RWPE1 (cell line): ENCODE results near the gene ASIP.
A peak's percentile ranks its signal among the peaks of the same experiment; 100 is the strongest.
"Not testable (repeated sequence)": the region's sequence is repeated elsewhere in the genome, so short reads cannot be mapped to it uniquely, and the experiment has no call there.

Experiments used
- CTCF ChIA-PET: fragments of 350-600 bp; sonication (Branson Sonifier 250); formaldehyde crosslinking; extraction: SDS; loops from one replicate; lab custom pipeline; 2021; lab: Yijun Ruan, JAX
- POLR2A ChIA-PET: fragments of 400-600 bp; formaldehyde crosslinking; extraction: SDS; loops from one replicate; lab custom pipeline; 2020; ENCODE audit warnings: antibody characterized with exemption; ENCODE audit not compliant: low non-redundant PET; lab: Yijun Ruan, JAX
- DNase-seq: peaks from one replicate; pipeline ENCODE4 v3.0.0; 2012; ENCODE audit warnings: low spot score
- H3K27ac ChIP-seq: fragments of 450-650 bp; 2 replicates; pipeline ENCODE4 v1.5.1; 2017
- TF ChIP-seq, protein P1 (sequence below): fragments of 450-650 bp; conservative IDR thresholded peaks from 2 replicates; pipeline ENCODE4 v1.5.1; 2017; ENCODE audit warnings: low read depth, mild to moderate bottlenecking

ASIP gene

GRCh38 chr20:34296468-34296867 is 55.2 kb downstream of the ASIP start:
- no peak for DNase-seq
- POLR2A ChIA-PET: no interaction called here
- CTCF ChIA-PET: interaction anchor here (0.5 to 1.7 kb wide), 4 partner anchors 106 to 1070 kb away, joined by 3 to 6 read pairs (median 4); no protein-coding TSS in a partner anchor

GRCh38 chr20:34298294-34298784 is 57.1 kb downstream of the ASIP start:
- CTCF ChIA-PET: interaction anchor here (0.7 kb wide), 1 partner anchor 87 kb away, joined by 3 read pairs; no protein-coding TSS in a partner anchor
- POLR2A ChIA-PET: not testable (repeated sequence)

More at GRCh38 chr20:34296468-34296867, 55.2 kb downstream of the ASIP start:
- TF ChIP-seq, protein P1, sequence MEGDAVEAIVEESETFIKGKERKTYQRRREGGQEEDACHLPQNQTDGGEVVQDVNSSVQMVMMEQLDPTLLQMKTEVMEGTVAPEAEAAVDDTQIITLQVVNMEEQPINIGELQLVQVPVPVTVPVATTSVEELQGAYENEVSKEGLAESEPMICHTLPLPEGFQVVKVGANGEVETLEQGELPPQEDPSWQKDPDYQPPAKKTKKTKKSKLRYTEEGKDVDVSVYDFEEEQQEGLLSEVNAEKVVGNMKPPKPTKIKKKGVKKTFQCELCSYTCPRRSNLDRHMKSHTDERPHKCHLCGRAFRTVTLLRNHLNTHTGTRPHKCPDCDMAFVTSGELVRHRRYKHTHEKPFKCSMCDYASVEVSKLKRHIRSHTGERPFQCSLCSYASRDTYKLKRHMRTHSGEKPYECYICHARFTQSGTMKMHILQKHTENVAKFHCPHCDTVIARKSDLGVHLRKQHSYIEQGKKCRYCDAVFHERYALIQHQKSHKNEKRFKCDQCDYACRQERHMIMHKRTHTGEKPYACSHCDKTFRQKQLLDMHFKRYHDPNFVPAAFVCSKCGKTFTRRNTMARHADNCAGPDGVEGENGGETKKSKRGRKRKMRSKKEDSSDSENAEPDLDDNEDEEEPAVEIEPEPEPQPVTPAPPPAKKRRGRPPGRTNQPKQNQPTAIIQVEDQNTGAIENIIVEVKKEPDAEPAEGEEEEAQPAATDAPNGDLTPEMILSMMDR: no peak
- H3K27ac ChIP-seq: no peak overlapping the region; the same call in 1 of the 2 replicates

GRCh38 chr20:34299556-34300255 is 58.5 kb downstream of the ASIP start:
- DNase-seq: no peak
- ChIA-PET CTCF (interaction anchor here (0.7 to 1.9 kb wide), 2 partner anchors 9 to 223 kb away, joined by 3 to 5 read pairs; no protein-coding TSS in a partner anchor), POLR2A (no interaction called here)
- peak overlapping the region; percentile 59 for H3K27ac ChIP-seq
- TF ChIP-seq, protein P1: no peak

More at GRCh38 chr20:34298294-34298784, 57.1 kb downstream of the ASIP start:
- not testable (repeated sequence) for DNase-seq, H3K27ac ChIP-seq

- TF ChIP-seq, protein P1: no peak
- no peak for DNase-seq
- ChIA-PET POLR2A (no interaction called here), CTCF (interaction anchor here (0.7 to 1.9 kb wide), 2 partner anchors 8 to 222 kb away, joined by 3 to 5 read pairs; no protein-coding TSS in a partner anchor)
- peak overlapping the region; percentile 59 for H3K27ac ChIP-seq
Measured at GRCh38 chr20:34300256-34300806, 59.1 kb downstream of the ASIP start.

- peak overlapping the region; percentile 59 for H3K27ac ChIP-seq
- CTCF ChIA-PET: interaction anchor here (1.9 kb wide), 1 partner anchor 222 kb away, joined by 5 read pairs; no protein-coding TSS in a partner anchor
- POLR2A ChIA-PET: interaction anchor here (0.6 kb wide), 1 partner anchor 43 kb away, joined by 3 read pairs; no protein-coding TSS in a partner anchor
- TF ChIP-seq, protein P1: no peak
- DNase-seq: no peak
Measured at GRCh38 chr20:34300809-34301586, 59.8 kb downstream of the ASIP start.

DNA sequence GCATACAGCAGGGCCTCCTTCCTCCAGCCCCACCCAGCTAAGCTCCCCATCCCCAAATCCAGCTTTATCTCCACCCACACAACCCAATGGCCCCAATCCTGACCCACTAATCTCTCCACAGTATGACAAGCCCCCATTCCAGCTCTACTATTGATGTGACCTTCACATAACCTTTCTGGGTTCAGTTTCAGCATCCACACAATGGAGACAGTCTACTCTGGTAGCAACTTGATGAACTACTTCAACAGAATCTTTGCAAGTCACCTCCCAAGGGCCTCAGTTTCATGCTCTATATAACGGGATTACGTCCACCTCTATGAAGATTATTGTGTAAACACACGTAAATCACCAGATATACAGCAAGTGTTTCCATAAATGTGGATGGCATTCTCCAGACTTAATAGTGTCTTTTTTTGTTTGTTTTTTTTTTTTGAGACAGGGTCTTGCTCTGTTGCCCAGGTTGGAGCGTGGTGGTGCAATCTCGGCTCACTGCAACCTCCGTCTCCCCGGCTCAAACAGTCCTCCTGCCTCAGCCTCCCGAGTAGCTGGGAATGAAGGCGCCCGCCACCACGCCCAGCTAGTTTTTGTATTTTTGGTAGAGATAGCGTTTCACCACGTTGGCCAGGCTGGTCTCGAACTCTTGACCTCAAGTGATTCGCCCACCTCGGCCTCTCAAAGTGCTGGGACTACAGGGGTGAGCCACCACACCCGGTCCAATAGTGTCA is 60.5 kb downstream of the ASIP start:
- H3K27ac ChIP-seq: peak overlapping the region; percentile 91
- ChIA-PET CTCF (interaction anchor here (0.6 to 2.4 kb wide), 5 partner anchors 11 to 221 kb away, joined by 3 to 28 read pairs (median 5); no protein-coding TSS in a partner anchor), POLR2A (interaction anchor here (0.6 to 0.7 kb wide), 3 partner anchors 18 to 95 kb away, joined by 3 read pairs; no protein-coding TSS in a partner anchor)
- DNase-seq: no peak
- TF ChIP-seq, protein P1: no peak
